Suprapubic skin (tissue), 3 donors: Measurements from ENCODE around the gene HHAT.
"Not testable (repeated sequence)": the region's sequence is repeated elsewhere in the genome, so short reads cannot be mapped to it uniquely, and the experiment has no call there.

ENCODE experiments used
- EP300 ChIP-seq: sonication (generic); formaldehyde crosslinking; IDR thresholded peaks from one replicate; pipeline ENCODE4 v1.6.1; 2017; ENCODE audit warnings: antibody characterized with exemption
- POLR2A ChIP-seq, 2 donors: fragments of 450-650 bp; IDR thresholded peaks; one replicate each; pipeline ENCODE4 v1.6.1; 2017; ENCODE audit warnings: antibody characterized with exemption in 2 of 2, mild to moderate bottlenecking in 2 of 2, moderate library complexity in 2 of 2
- TF ChIP-seq, protein P1 (sequence below), 2 donors: fragments of 200-600 bp in 1 of 2; fragments of 450-650 bp in 1 of 2; sonication (generic) in 1 of 2; IDR thresholded peaks; one replicate each; pipeline ENCODE4 v1.5.1; 2016 to 2019; ENCODE audit warnings: antibody characterized with exemption in 2 of 2, mild to moderate bottlenecking in 1 of 2, moderate library complexity in 1 of 2

DNA sequence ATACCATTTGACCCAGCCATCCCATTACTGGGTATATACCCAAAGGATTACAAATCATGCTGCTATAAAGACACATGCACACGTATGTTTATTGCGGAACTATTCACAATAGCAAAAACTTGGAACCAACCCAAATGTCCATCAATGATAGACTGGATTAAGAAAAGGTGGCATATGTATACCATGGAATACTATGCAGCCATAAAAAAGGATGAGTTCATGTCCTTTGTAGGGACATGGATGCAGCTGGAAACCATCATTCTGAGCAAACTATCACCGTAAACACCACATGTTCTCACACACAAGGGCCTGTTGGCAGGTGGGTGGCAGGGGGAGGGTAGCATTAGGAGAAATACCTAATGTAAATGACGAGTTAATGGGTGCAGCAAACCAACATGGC, 332.8 kb downstream of the HHAT start:
- TF ChIP-seq, protein P1, sequence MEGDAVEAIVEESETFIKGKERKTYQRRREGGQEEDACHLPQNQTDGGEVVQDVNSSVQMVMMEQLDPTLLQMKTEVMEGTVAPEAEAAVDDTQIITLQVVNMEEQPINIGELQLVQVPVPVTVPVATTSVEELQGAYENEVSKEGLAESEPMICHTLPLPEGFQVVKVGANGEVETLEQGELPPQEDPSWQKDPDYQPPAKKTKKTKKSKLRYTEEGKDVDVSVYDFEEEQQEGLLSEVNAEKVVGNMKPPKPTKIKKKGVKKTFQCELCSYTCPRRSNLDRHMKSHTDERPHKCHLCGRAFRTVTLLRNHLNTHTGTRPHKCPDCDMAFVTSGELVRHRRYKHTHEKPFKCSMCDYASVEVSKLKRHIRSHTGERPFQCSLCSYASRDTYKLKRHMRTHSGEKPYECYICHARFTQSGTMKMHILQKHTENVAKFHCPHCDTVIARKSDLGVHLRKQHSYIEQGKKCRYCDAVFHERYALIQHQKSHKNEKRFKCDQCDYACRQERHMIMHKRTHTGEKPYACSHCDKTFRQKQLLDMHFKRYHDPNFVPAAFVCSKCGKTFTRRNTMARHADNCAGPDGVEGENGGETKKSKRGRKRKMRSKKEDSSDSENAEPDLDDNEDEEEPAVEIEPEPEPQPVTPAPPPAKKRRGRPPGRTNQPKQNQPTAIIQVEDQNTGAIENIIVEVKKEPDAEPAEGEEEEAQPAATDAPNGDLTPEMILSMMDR (IDR thresholded peaks at IDR 0.05), result not testable (repeated sequence)
- not testable (repeated sequence) for TF ChIP-seq POLR2A (IDR thresholded peaks at IDR 0.05); EP300
